ENCODE results near the gene SDK1. TPM values are rescaled to one million over a fixed set of nuclear protein-coding genes. Genes with fewer than 3 reads are reported as not detected.

SDK1 gene
- total and polyA plus RNA-seq, 2 donors (not counting 3 experiments of a cell fraction or from before 2014, with no cell fraction given), result 1.6 to 3.9 TPM

GRCh38 chr7:3327099-3327498 is 26.0 kb downstream of the SDK1 start:
- CTCF ChIA-PET, result no interaction called here
- no TSS peak for BruUV-seq (replicated peaks)
- Histone ChIP-seq H3K4me1 (ENCODE audit: control insufficient read depth, extremely low read depth, insufficient read depth, low read length) (no peaks in the 10 kb centered on the region), H3K27me3 (ENCODE audit: control insufficient read depth in 2 of 2, insufficient read depth in 2 of 2, low read length in 2 of 2) (no peaks in the 10 kb centered on the region), H2AFZ (ENCODE audit: low read depth, low read length) (no peak overlapping the region), H4K20me1 (replicated peaks; ENCODE audit: control insufficient read depth, extremely low read depth, insufficient read depth, low read length) (no peaks in the 10 kb centered on the region), H3K9ac (replicated peaks; ENCODE audit: extremely low read depth, insufficient read depth, low read length) (no peak overlapping the region), H3K4me2 (ENCODE audit: insufficient read depth, low read length) (no peak overlapping the region), H3K4me3 (replicated peaks in 1 of 3; ENCODE audit: insufficient read depth in 1 of 3, low read depth in 1 of 3, low read length in 3 of 3) (no peak overlapping the region), H3K79me2 (ENCODE audit: control insufficient read depth, insufficient read depth, low read length) (no peaks in the 10 kb centered on the region), H3K9me1 (replicated peaks; ENCODE audit: control insufficient read depth, extremely low read depth, insufficient read depth, low read length) (no peaks in the 10 kb centered on the region), H3K9me3 (replicated peaks; ENCODE audit: control insufficient read depth, insufficient read depth, low read length) (no peaks in the 10 kb centered on the region), H3K27ac (ENCODE audit: insufficient read depth, low read depth, low read length) (no peak overlapping the region), H3K36me3 (ENCODE audit: control insufficient read depth in 2 of 2, extremely low read depth in 1 of 2, insufficient read depth in 2 of 2, low read length in 2 of 2) (no peaks in the 10 kb centered on the region)
- DNase-seq (ENCODE audit: low read depth, low spot score) (no peak), FAIRE-seq (no peak)
- intact Hi-C loops (cut with micrococcal nuclease) (no loop called here), dilution Hi-C loops (cut with MboI; ENCODE audit: extremely low pct_ligation_motif_present, low sequenced_read_pairs) (no loop called here)
- POLR2A ChIA-PET, result no interaction called here
- TF ChIP-seq POLR2AphosphoS5 (IDR thresholded peaks at IDR 0.05; ENCODE audit: insufficient read depth, low read depth, low read length) (no peak), MYC (IDR thresholded peaks at IDR 0.05; ENCODE audit: low read depth, low read length) (no peak), GATA2 (IDR thresholded peaks at IDR 0.05; ENCODE audit: insufficient read depth, insufficient read length, low read depth, low read length) (no peak)
- TF ChIP-seq, protein P1, sequence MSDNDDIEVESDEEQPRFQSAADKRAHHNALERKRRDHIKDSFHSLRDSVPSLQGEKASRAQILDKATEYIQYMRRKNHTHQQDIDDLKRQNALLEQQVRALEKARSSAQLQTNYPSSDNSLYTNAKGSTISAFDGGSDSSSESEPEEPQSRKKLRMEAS (IDR thresholded peaks at IDR 0.05; ENCODE audit: insufficient read depth, insufficient read length), result no peak

DNA sequence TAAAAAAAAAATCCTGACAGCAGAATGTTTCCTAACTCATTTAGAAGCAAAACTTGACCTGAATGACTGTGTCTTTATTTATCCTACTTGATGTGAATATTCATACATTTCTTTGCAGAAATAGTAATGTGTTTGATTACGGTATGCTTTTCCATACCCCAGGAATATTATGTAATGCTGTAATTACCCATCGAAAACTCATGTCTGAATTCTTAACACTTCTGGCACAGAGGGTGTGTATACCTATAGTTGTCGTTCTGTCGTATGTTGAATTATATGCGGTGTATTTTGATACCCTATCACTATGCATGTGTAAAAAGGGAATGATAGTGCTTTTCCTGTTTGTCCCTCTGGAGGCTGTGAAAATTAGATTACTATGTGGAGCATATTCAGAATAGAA is 26.6 kb downstream of the SDK1 start:
- H3K9me1 ChIP-seq (replicated peaks; ENCODE audit: control insufficient read depth, extremely low read depth, insufficient read depth, low read length), result no peaks in the 10 kb centered on the region
- ChIA-PET CTCF (no interaction called here), POLR2A (no interaction called here)
- H4K20me1 ChIP-seq (replicated peaks; ENCODE audit: control insufficient read depth, extremely low read depth, insufficient read depth, low read length), result no peaks in the 10 kb centered on the region
- H3K79me2 ChIP-seq (ENCODE audit: control insufficient read depth, insufficient read depth, low read length), result no peaks in the 10 kb centered on the region
- dilution Hi-C loops (cut with MboI; ENCODE audit: extremely low pct_ligation_motif_present, low sequenced_read_pairs) (no loop called here), intact Hi-C loops (cut with micrococcal nuclease) (no loop called here)
- TF ChIP-seq MYC (IDR thresholded peaks at IDR 0.05; ENCODE audit: low read depth, low read length) (no peak), CTCF (IDR thresholded peaks at IDR 0.05; ENCODE audit: extremely low read depth in 1 of 2, insufficient read depth in 1 of 2, low read depth in 1 of 2, low read length in 2 of 2) (no peak), EZH2 (IDR thresholded peaks at IDR 0.05; ENCODE audit: borderline replicate concordance, low read depth, low read length, severe bottlenecking) (no peak), JUN (IDR thresholded peaks at IDR 0.05; ENCODE audit: borderline replicate concordance, insufficient read depth, insufficient read length, low read depth) (no peak)
- TF ChIP-seq, protein P1 (IDR thresholded peaks at IDR 0.05; ENCODE audit: insufficient read depth, insufficient read length), result no peak
- no peaks in the 10 kb centered on the region for H3K9me3 ChIP-seq (replicated peaks; ENCODE audit: control insufficient read depth, insufficient read depth, low read length)
- BruUV-seq (replicated peaks), result no TSS peak
- no peaks in the 10 kb centered on the region for H3K4me1 ChIP-seq (ENCODE audit: control insufficient read depth, extremely low read depth, insufficient read depth, low read length)
- FAIRE-seq, result no peak
- H3K9ac ChIP-seq (replicated peaks; ENCODE audit: extremely low read depth, insufficient read depth, low read length), result no peak overlapping the region
- no peak overlapping the region for H3K4me2 ChIP-seq (ENCODE audit: insufficient read depth, low read length)
- H3K27me3 ChIP-seq (ENCODE audit: control insufficient read depth in 2 of 2, insufficient read depth in 2 of 2, low read length in 2 of 2), result no peaks in the 10 kb centered on the region
- no peaks in the 10 kb centered on the region for H3K36me3 ChIP-seq (ENCODE audit: control insufficient read depth in 2 of 2, extremely low read depth in 1 of 2, insufficient read depth in 2 of 2, low read length in 2 of 2)
- H3K27ac ChIP-seq (ENCODE audit: insufficient read depth, low read depth, low read length), result no peak overlapping the region
- DNase-seq (ENCODE audit: low read depth, low spot score), result no peak
- H3K4me3 ChIP-seq (replicated peaks in 1 of 3; ENCODE audit: insufficient read depth in 1 of 3, low read depth in 1 of 3, low read length in 3 of 3), result no peak overlapping the region
- H2AFZ ChIP-seq (ENCODE audit: low read depth, low read length), result no peak overlapping the region

Data from endothelial cell of umbilical vein (primary cell).